ENCODE data around the gene BEGAIN.

GRCh38 chr14:100573002-100573756, 14.0 kb downstream of the BEGAIN start:
- TF ChIP-seq, protein P1, sequence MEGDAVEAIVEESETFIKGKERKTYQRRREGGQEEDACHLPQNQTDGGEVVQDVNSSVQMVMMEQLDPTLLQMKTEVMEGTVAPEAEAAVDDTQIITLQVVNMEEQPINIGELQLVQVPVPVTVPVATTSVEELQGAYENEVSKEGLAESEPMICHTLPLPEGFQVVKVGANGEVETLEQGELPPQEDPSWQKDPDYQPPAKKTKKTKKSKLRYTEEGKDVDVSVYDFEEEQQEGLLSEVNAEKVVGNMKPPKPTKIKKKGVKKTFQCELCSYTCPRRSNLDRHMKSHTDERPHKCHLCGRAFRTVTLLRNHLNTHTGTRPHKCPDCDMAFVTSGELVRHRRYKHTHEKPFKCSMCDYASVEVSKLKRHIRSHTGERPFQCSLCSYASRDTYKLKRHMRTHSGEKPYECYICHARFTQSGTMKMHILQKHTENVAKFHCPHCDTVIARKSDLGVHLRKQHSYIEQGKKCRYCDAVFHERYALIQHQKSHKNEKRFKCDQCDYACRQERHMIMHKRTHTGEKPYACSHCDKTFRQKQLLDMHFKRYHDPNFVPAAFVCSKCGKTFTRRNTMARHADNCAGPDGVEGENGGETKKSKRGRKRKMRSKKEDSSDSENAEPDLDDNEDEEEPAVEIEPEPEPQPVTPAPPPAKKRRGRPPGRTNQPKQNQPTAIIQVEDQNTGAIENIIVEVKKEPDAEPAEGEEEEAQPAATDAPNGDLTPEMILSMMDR (IDR thresholded peaks at IDR 0.05), result no peak
- no peak for TF ChIP-seq POLR2A (IDR thresholded peaks at IDR 0.05)

All from heart left ventricle (tissue), 13 donors.